HCT116 (cell line): Measurements from ENCODE around the gene RGS19. TPM values are rescaled to one million over a fixed set of nuclear protein-coding genes. Genes with fewer than 3 reads are reported as not detected.
A peak's percentile ranks its signal among the peaks of the same experiment; 100 is the strongest.

Source experiments
- ATAC-seq: fragments of 200-7000 bp; cut with Tn5 transposase; 2 replicates; pipeline ENCODE4 v1.9.1; 2020; ENCODE audit warnings: mild to moderate bottlenecking, moderate library complexity
- BruUV-seq: library from RNA; stranded (reverse); fragments of 400-500 nt; replicated peaks from 2 replicates; lab custom pipeline; 2021; lab: Mats Ljungman, UMichigan
- CTCF ChIA-PET: fragments of 300-600 bp; sonication (Branson Sonifier 250); formaldehyde crosslinking; loops from one replicate; lab custom pipeline; 2021; ENCODE audit warnings: antibody characterized with exemption; lab: Charles Lee
- POLR2A ChIA-PET: fragments of 300-600, 350-600 bp; sonication (Branson Sonifier 250); formaldehyde crosslinking; loops from one replicate; lab custom pipeline; 2021; ENCODE audit warnings: antibody characterized with exemption; lab: Charles Lee
- RAD21 ChIA-PET, 2 experiments: fragments of 300-600 bp; sonication (Branson Sonifier 250); formaldehyde crosslinking; loops; one replicate each; lab custom pipeline; 2023; ENCODE audit warnings: low total read pairs in 2 of 2; ENCODE audit not compliant: uncharacterized antibody in 2 of 2, unreplicated experiment in 2 of 2, low non-redundant PET in 1 of 2; lab: Charles Lee
- DNase-seq: peaks from one replicate; pipeline ENCODE4 v3.0.0-alpha.2; 2010; ENCODE audit warnings: low read depth, low spot score
- H2AFZ ChIP-seq: fragments of 200-600 bp; shearing (Covaris generic), sonication (generic); 2 replicates; pipeline ENCODE4 v1.6.1; 2017; ENCODE audit warnings: low read depth, mixed run types, mixed read lengths, antibody characterized with exemption, low read length; ENCODE audit not compliant: poor library complexity, severe bottlenecking
- H3K27ac ChIP-seq: 2 replicates; pipeline ENCODE4 v1.5.1; 2012; ENCODE audit warnings: low read depth, low read length
- H3K27me3 ChIP-seq: fragments of 200-600 bp; sonication (generic); 2 replicates; pipeline ENCODE4 v1.6.1; 2016; ENCODE audit warnings: mixed run types, low read length, mixed read lengths; ENCODE audit not compliant: insufficient read depth
- H3K36me3 ChIP-seq, 2 experiments: fragments of 200-500 bp in 1 of 2; fragments of 200-600 bp in 1 of 2; sonication (Bioruptor generic) in 1 of 2; sonication (generic) in 1 of 2; 2 replicates each; pipeline versions ENCODE4 v1.5.1 to v1.6.1; 2014 to 2016; ENCODE audit warnings: low read length in 2 of 2, inconsistent platforms in 1 of 2, mixed read lengths in 1 of 2, mixed run types in 1 of 2; ENCODE audit not compliant: insufficient read depth in 2 of 2, control insufficient read depth in 1 of 2
- H3K4me1 ChIP-seq, 2 experiments: fragments of 200-600 bp in 1 of 2; sonication (generic) in 1 of 2; 2 replicates each; pipeline versions ENCODE4 v1.5.1 to v1.6.1; 2012 to 2017; ENCODE audit warnings: low read length in 2 of 2, inconsistent platforms in 1 of 2, mild to moderate bottlenecking in 1 of 2, mixed read lengths in 1 of 2, mixed run types in 1 of 2, moderate library complexity in 1 of 2; ENCODE audit not compliant: insufficient read depth in 2 of 2, control insufficient read depth in 1 of 2
- H3K4me2 ChIP-seq: fragments of 200-600 bp; sonication (generic); 2 replicates; pipeline ENCODE4 v1.6.1; 2017; ENCODE audit warnings: mixed run types, low read length, mixed read lengths
- H3K4me3 ChIP-seq, 2 experiments: fragments of 200-600 bp in 1 of 2; sonication (generic) in 1 of 2; replicated peaks in 1 of 2; 2 replicates each; pipeline ENCODE4 v1.5.1; 2011 to 2016; ENCODE audit warnings: low read length in 2 of 2, control low read depth in 1 of 2, low read depth in 1 of 2, mild to moderate bottlenecking in 1 of 2, mixed read lengths in 1 of 2, mixed run types in 1 of 2
- H3K79me2 ChIP-seq: fragments of 200-600 bp; sonication (generic); 2 replicates; pipeline ENCODE4 v1.6.1; 2017; ENCODE audit warnings: mild to moderate bottlenecking, mixed run types, low read length, moderate library complexity, mixed read lengths; ENCODE audit not compliant: insufficient read depth
- H3K9ac ChIP-seq: fragments of 200-600 bp; sonication (generic); 2 replicates; pipeline ENCODE4 v1.6.1; 2016; ENCODE audit warnings: low read length, mixed read lengths
- H3K9me2 ChIP-seq: fragments of 200-600 bp; sonication (generic), shearing (Covaris generic); 2 replicates; pipeline ENCODE4 v1.6.1; 2017; ENCODE audit warnings: mixed run types, mild to moderate bottlenecking, moderate library complexity; ENCODE audit not compliant: insufficient read depth
- H3K9me3 ChIP-seq, 2 experiments: fragments of 200-500 bp in 1 of 2; fragments of 200-600 bp in 1 of 2; sonication (Bioruptor generic) in 1 of 2; sonication (generic) in 1 of 2; 2 replicates each; pipeline ENCODE4 v1.6.1; 2014 to 2017; ENCODE audit warnings: low read length in 2 of 2, mixed read lengths in 2 of 2, inconsistent platforms in 1 of 2, low read depth in 1 of 2, mild to moderate bottlenecking in 1 of 2, mixed run types in 1 of 2, moderate library complexity in 1 of 2; ENCODE audit not compliant: control insufficient read depth in 1 of 2, insufficient read depth in 1 of 2
- H4K20me1 ChIP-seq: fragments of 200-600 bp; sonication (generic), shearing (Covaris generic); 2 replicates; pipeline ENCODE4 v1.6.1; 2017; ENCODE audit warnings: mixed run types, mild to moderate bottlenecking, moderate library complexity; ENCODE audit not compliant: insufficient read depth
- ATF3 ChIP-seq: IDR thresholded peaks from 2 replicates; pipeline ENCODE4 v1.6.1; 2012
- CBX3 ChIP-seq: IDR thresholded peaks from 2 replicates; pipeline ENCODE4 v1.6.1; 2012; ENCODE audit warnings: low read depth
- CTCF ChIP-seq, 3 experiments: fragments of 200-600 bp in 1 of 3; sonication (generic) in 1 of 3; IDR thresholded peaks in 2 of 3; conservative IDR thresholded peaks in 1 of 3; 2 replicates each; pipeline ENCODE4 v1.5.1; 2012 to 2017; ENCODE audit warnings: low read depth in 2 of 3, low read length in 2 of 3, antibody characterized with exemption in 1 of 3, borderline replicate concordance in 1 of 3, control low read depth in 1 of 3, mild to moderate bottlenecking in 1 of 3, mixed read lengths in 1 of 3, mixed run types in 1 of 3, moderate library complexity in 1 of 3; ENCODE audit not compliant: insufficient read depth in 1 of 3
- EGR1 ChIP-seq: IDR thresholded peaks from 2 replicates; pipeline ENCODE4 v1.6.1; 2012; ENCODE audit warnings: low read depth
- EZH2 ChIP-seq: fragments of 200-600 bp; sonication (generic); IDR thresholded peaks from 2 replicates; pipeline ENCODE4 v1.6.1; 2017; ENCODE audit warnings: antibody characterized with exemption, mixed run types
- FOSL1 ChIP-seq: IDR thresholded peaks from 2 replicates; pipeline ENCODE4 v1.6.1; 2012; ENCODE audit warnings: low read depth
- JUND ChIP-seq: IDR thresholded peaks from 2 replicates; pipeline ENCODE4 v1.6.1; 2012
- MAX ChIP-seq: IDR thresholded peaks from 2 replicates; pipeline ENCODE4 v1.6.1; 2012
- POLR2A ChIP-seq: IDR thresholded peaks from 2 replicates; pipeline ENCODE4 v1.7.0; 2011; ENCODE audit warnings: borderline replicate concordance; ENCODE audit not compliant: insufficient read depth, insufficient read length; ENCODE audit errors: extremely low read depth
- RAD21 ChIP-seq: IDR thresholded peaks from 2 replicates; pipeline ENCODE4 v1.6.1; 2012; ENCODE audit warnings: low read depth, mild to moderate bottlenecking
- REST ChIP-seq: IDR thresholded peaks from 2 replicates; pipeline ENCODE4 v1.6.1; 2012; ENCODE audit warnings: low read depth
- SIN3A ChIP-seq: IDR thresholded peaks from 2 replicates; pipeline ENCODE4 v1.6.1; 2012; ENCODE audit warnings: low read depth
- SRF ChIP-seq: IDR thresholded peaks from 2 replicates; pipeline ENCODE4 v1.6.1; 2012; ENCODE audit warnings: low read depth
- TCF7L2 ChIP-seq: IDR thresholded peaks from 2 replicates; pipeline ENCODE4 v1.7.0; 2011; ENCODE audit warnings: borderline replicate concordance, inconsistent platforms; ENCODE audit not compliant: insufficient read depth, insufficient read length; ENCODE audit errors: extremely low read depth
- YY1 ChIP-seq: IDR thresholded peaks from 2 replicates; pipeline ENCODE4 v1.6.1; 2011; ENCODE audit warnings: low read length, low read depth, moderate library complexity, mild to moderate bottlenecking; ENCODE audit not compliant: insufficient replicate concordance; ENCODE audit errors: extremely low read depth
- ZBTB33 ChIP-seq: IDR thresholded peaks from 2 replicates; pipeline ENCODE4 v1.6.1; 2011; ENCODE audit warnings: mild to moderate bottlenecking, low read length, moderate library complexity; ENCODE audit not compliant: insufficient replicate concordance; ENCODE audit errors: extremely low read depth
- ZFX ChIP-seq: fragments of 450-650 bp; IDR thresholded peaks from 2 replicates; pipeline ENCODE4 v1.6.1; 2017
- ZNF274 ChIP-seq: fragments of 200-500 bp; sonication (Bioruptor generic); IDR thresholded peaks from 2 replicates; pipeline ENCODE4 v1.6.1; 2014; ENCODE audit warnings: mild to moderate bottlenecking, low read depth, low read length, inconsistent platforms
- intact Hi-C: fragments of 100-400 bp; cut with micrococcal nuclease; formaldehyde crosslinking; loops from 2 replicates; pipeline ENCODE4 v1.10.0; 2022
- total RNA-seq: library from RNA; stranded (reverse); gene quantifications from one replicate; pipeline ENCODE4 v1.2.1, GENCODE V29; 2021; ENCODE audit not compliant: unreplicated experiment

The RGS19 gene
- total RNA-seq, 1 experiment from 2014 or later = 21.4 TPM

GRCh38 chr20:64083804-64084684 is 4.7 kb upstream of the RGS19 start, which contains the start of gene LKAAEAR1:
TSS of gene LKAAEAR1 (minus strand) at chr20:64084398. CDS start at chr20:64084219, 179 bp downstream.
- Histone ChIP-seq H3K9me2 (no peaks in the 10 kb centered on the region), H3K9me3 (peaks cover 6% of the 10 kb centered on the region in 2 experiments; a peak in 2 of 4 replicates), H3K9ac (no peak within 1 kb of the TSS), H3K4me2 (peak within 1 kb of the TSS; percentile 64), H3K4me1 (peaks cover 5 to 9% of the 10 kb centered on the region in 2 experiments; a peak in 2 of 4 replicates), H3K79me2 (peaks cover 1% of the 10 kb centered on the region; the same call in 1 of the 2 replicates), H3K27ac (no peak within 1 kb of the TSS), H3K27me3 (no peaks in the 10 kb centered on the region), H2AFZ (no peak within 1 kb of the TSS), H4K20me1 (no peaks in the 10 kb centered on the region), H3K36me3 (no peaks in the 10 kb centered on the region), H3K4me3 (peak within 1 kb of the TSS; percentile 17 to 20; a peak in 1 of 4 replicates)
- ATAC-seq (no peak), DNase-seq (no peak)
- ChIA-PET RAD21 (interaction anchor here in 1 of 2 experiments (0.6 kb wide), 1 partner anchor 41 kb away, joined by 4 read pairs; no protein-coding TSS in a partner anchor), POLR2A (no interaction called here), CTCF (interaction anchor here (1.0 to 1.6 kb wide), 3 partner anchors 14 to 37 kb away, joined by 3 to 5 read pairs (median 4); no protein-coding TSS in a partner anchor)
- intact Hi-C loops = no loop called here
- BruUV-seq = no TSS peak
- no peak for TF ChIP-seq TCF7L2
- TF ChIP-seq REST = no peak
- TF ChIP-seq CTCF (IDR thresholded peaks at IDR 0.05 in 2 of 3, conservative IDR thresholded peaks at IDR 0.05 in 1 of 3; ENCODE audit: borderline replicate concordance in 1 of 3, insufficient read depth in 1 of 3, low read depth in 2 of 3, low read length in 2 of 3) = no peak
- no peak for TF ChIP-seq MAX
- TF ChIP-seq CBX3 = no peak
- TF ChIP-seq ZFX = no peak
- TF ChIP-seq EZH2 = no peak
- no peak for TF ChIP-seq EGR1
- no peak for TF ChIP-seq POLR2A
- TF ChIP-seq YY1 = no peak
- TF ChIP-seq ZBTB33 = no peak
- TF ChIP-seq ATF3 = no peak
- no peak for TF ChIP-seq FOSL1
- no peak for TF ChIP-seq ZNF274
- no peak for TF ChIP-seq SIN3A
- no peak for TF ChIP-seq SRF
- TF ChIP-seq JUND = no peak
- no peak for TF ChIP-seq RAD21
